CD8-positive, alpha-beta memory T cell (primary cell): ENCODE measurements around the gene CD82. TPM values are rescaled to one million over a fixed set of nuclear protein-coding genes. Genes with fewer than 3 reads are reported as not detected.

ENCODE experiments used
- CTCF ChIA-PET: fragments of 350-600 bp; sonication (Branson Sonifier 250); formaldehyde crosslinking; loops from one replicate; lab custom pipeline; 2021; ENCODE audit warnings: antibody characterized with exemption; lab: Charles Lee
- POLR2A ChIA-PET: fragments of 350-600 bp; sonication (Branson Sonifier 250); formaldehyde crosslinking; loops from one replicate; lab custom pipeline; 2021; ENCODE audit warnings: antibody characterized with exemption; lab: Charles Lee
- DNase-seq, 5 donors: peaks; one replicate each; pipeline versions ENCODE4 v3.0.0 to v3.0.0-alpha.2; 2020 to 2022; ENCODE audit warnings: mixed read lengths in 1 of 5
- H3K27ac ChIP-seq: one replicate; pipeline ENCODE4 v1.7.0; 2013; ENCODE audit warnings: low read depth, mild to moderate bottlenecking, low read length, moderate library complexity
- H3K27me3 ChIP-seq: 2 replicates; pipeline ENCODE4 v1.7.0; 2013; ENCODE audit warnings: low read length, mild to moderate bottlenecking; ENCODE audit not compliant: insufficient read depth, poor library complexity, severe bottlenecking
- H3K36me3 ChIP-seq: 2 replicates; pipeline ENCODE4 v1.7.0; 2013; ENCODE audit warnings: mild to moderate bottlenecking, low read length, moderate library complexity; ENCODE audit not compliant: insufficient read depth
- H3K4me1 ChIP-seq: 2 replicates; pipeline ENCODE4 v1.7.0; 2013; ENCODE audit warnings: mild to moderate bottlenecking, low read length, moderate library complexity; ENCODE audit not compliant: insufficient read depth
- H3K4me3 ChIP-seq: 2 replicates; pipeline ENCODE4 v1.7.0; 2013; ENCODE audit warnings: mild to moderate bottlenecking, low read length
- H3K9me3 ChIP-seq: 2 replicates; pipeline ENCODE4 v1.7.0; 2013; ENCODE audit warnings: mild to moderate bottlenecking, low read length
- H3K27ac Mint-ChIP-seq, 8 donors: one replicate each; pipeline ENCODE4 v1.8.0; 2020 to 2021; ENCODE audit warnings: mixed read lengths in 8 of 8, mild to moderate bottlenecking in 6 of 8, inconsistent platforms in 3 of 8, moderate library complexity in 3 of 8
- H3K27me3 Mint-ChIP-seq, 2 donors: one replicate each; pipeline ENCODE4 v1.8.0; 2020 to 2021; ENCODE audit warnings: mixed read lengths in 2 of 2, mild to moderate bottlenecking in 1 of 2, moderate library complexity in 1 of 2
- H3K36me3 Mint-ChIP-seq, 3 donors: one replicate each; pipeline ENCODE4 v1.8.0; 2020 to 2021; ENCODE audit warnings: mixed read lengths in 3 of 3, inconsistent platforms in 1 of 3, mild to moderate bottlenecking in 1 of 3
- H3K4me1 Mint-ChIP-seq, 3 donors: one replicate each; pipeline ENCODE4 v1.8.0; 2020 to 2021; ENCODE audit warnings: mixed read lengths in 3 of 3, inconsistent platforms in 1 of 3, mild to moderate bottlenecking in 1 of 3
- H3K4me3 Mint-ChIP-seq, 7 donors: one replicate each; pipeline ENCODE4 v1.8.0; 2020 to 2021; ENCODE audit warnings: mixed read lengths in 7 of 7, mild to moderate bottlenecking in 6 of 7, moderate library complexity in 4 of 7, inconsistent platforms in 2 of 7
- H3K9me3 Mint-ChIP-seq, 5 donors: one replicate each; pipeline ENCODE4 v1.8.0; 2020 to 2022; ENCODE audit warnings: mixed read lengths in 5 of 5, mild to moderate bottlenecking in 3 of 5, moderate library complexity in 2 of 5, inconsistent platforms in 1 of 5
- polyA plus RNA-seq: library from polyadenylated mRNA; unstranded; fragments of 300-500 nt; fragmentation: Illumina TruSeq; gene quantifications from one replicate; pipeline ENCODE4 v1.2.3, GENCODE V29; 2021
- total RNA-seq, 2 experiments: library from RNA; stranded (reverse); gene quantifications; one replicate each; pipeline ENCODE4 v1.2.3, GENCODE V29; 2021

Gene CD82, protein sequence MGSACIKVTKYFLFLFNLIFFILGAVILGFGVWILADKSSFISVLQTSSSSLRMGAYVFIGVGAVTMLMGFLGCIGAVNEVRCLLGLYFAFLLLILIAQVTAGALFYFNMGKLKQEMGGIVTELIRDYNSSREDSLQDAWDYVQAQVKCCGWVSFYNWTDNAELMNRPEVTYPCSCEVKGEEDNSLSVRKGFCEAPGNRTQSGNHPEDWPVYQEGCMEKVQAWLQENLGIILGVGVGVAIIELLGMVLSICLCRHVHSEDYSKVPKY
- total RNA-seq, result 100 to 1,000 TPM; 356 to 388 TPM
- polyA plus RNA-seq, result 131 TPM

- peaks cover 49 to 62% (median 53%) of the 10 kb centered on the region in 3 donors for H3K4me1 Mint-ChIP-seq
- POLR2A ChIA-PET, result interaction anchor here (0.6 to 1.5 kb wide), 2 partner anchors 47 to 114 kb away, joined by 5 to 13 read pairs; no protein-coding TSS in a partner anchor
These were observed at the start of gene CD82 for GRCh38 chr11:44565211-44565952. TSS of gene CD82 (plus strand) at chr11:44565663. CDS start at chr11:44594663, 29,000 bp downstream.

GRCh38 chr11:44516688-44517507 is 48.6 kb upstream of the CD82 start:
- peaks cover 2 to 32% of the 10 kb centered on the region in 2 donors for H3K27me3 Mint-ChIP-seq
- Histone ChIP-seq H3K36me3 (no peaks in the 10 kb centered on the region), H3K4me1 (no peaks in the 10 kb centered on the region), H3K9me3 (no peaks in the 10 kb centered on the region), H3K4me3 (no peak overlapping the region), H3K27me3 (no peaks in the 10 kb centered on the region), H3K27ac (no peak overlapping the region)
- ChIA-PET POLR2A (no interaction called here), CTCF (no interaction called here)
- H3K27ac Mint-ChIP-seq, result no peak overlapping the region
- H3K9me3 Mint-ChIP-seq, result no peaks in the 10 kb centered on the region
- no peak overlapping the region for H3K4me3 Mint-ChIP-seq
- no peaks in the 10 kb centered on the region for H3K36me3 Mint-ChIP-seq
- DNase-seq, result no peak
- no peaks in the 10 kb centered on the region for H3K4me1 Mint-ChIP-seq

More at GRCh38 chr11:44565211-44565952, at the start of gene CD82:
- H3K36me3 ChIP-seq, result no peaks in the 10 kb centered on the region
- H3K4me3 ChIP-seq, result peak within 1 kb of the TSS; percentile 98
- peak; percentile 91 to 97 (median 96) for DNase-seq
- Mint-ChIP-seq H3K36me3 (peaks cover 0 to 2% (median 0%) of the 10 kb centered on the region in 3 donors), H3K9me3 (no peaks in the 10 kb centered on the region), H3K27me3 (no peaks in the 10 kb centered on the region), H3K27ac (peak within 1 kb of the TSS; percentile 77 to 96 (median 91)), H3K4me3 (peak within 1 kb of the TSS; percentile 86 to 94 (median 90))
- H3K4me1 ChIP-seq, result peaks cover 54% of the 10 kb centered on the region
- no peaks in the 10 kb centered on the region for H3K27me3 ChIP-seq
- CTCF ChIA-PET, result interaction anchor here (0.7 to 23.5 kb wide), 11 partner anchors 8 to 779 kb away, joined by 3 to 532 read pairs (median 3); no protein-coding TSS in a partner anchor
- peak within 1 kb of the TSS; percentile 54 for H3K27ac ChIP-seq
- H3K9me3 ChIP-seq, result no peaks in the 10 kb centered on the region

- peaks cover 5 to 37% of the 10 kb centered on the region in 2 donors for H3K27me3 Mint-ChIP-seq
- no peaks in the 10 kb centered on the region for H3K36me3 Mint-ChIP-seq
- CTCF ChIA-PET, result no interaction called here
- H3K4me3 Mint-ChIP-seq, result no peak overlapping the region
- Histone ChIP-seq H3K9me3 (no peaks in the 10 kb centered on the region), H3K27ac (no peak overlapping the region), H3K4me3 (no peak overlapping the region), H3K4me1 (no peaks in the 10 kb centered on the region), H3K36me3 (no peaks in the 10 kb centered on the region), H3K27me3 (no peaks in the 10 kb centered on the region)
- H3K27ac Mint-ChIP-seq, result no peak overlapping the region
- no peak for DNase-seq
- no peaks in the 10 kb centered on the region for H3K4me1 Mint-ChIP-seq
- POLR2A ChIA-PET, result no interaction called here
- H3K9me3 Mint-ChIP-seq, result no peaks in the 10 kb centered on the region
These were observed 47.9 kb upstream of the CD82 start for GRCh38 chr11:44517541-44517940.

- H3K4me3 Mint-ChIP-seq, result no peak overlapping the region
- no peaks in the 10 kb centered on the region for H3K4me1 ChIP-seq
- H3K4me3 ChIP-seq, result no peak overlapping the region
- ChIA-PET POLR2A (no interaction called here), CTCF (no interaction called here)
- H3K9me3 Mint-ChIP-seq, result no peaks in the 10 kb centered on the region
- DNase-seq, result no peak
- H3K27ac ChIP-seq, result no peak overlapping the region
- H3K36me3 ChIP-seq, result no peaks in the 10 kb centered on the region
- no peaks in the 10 kb centered on the region for H3K9me3 ChIP-seq
- no peak overlapping the region for H3K27ac Mint-ChIP-seq
- peaks cover 5 to 42% of the 10 kb centered on the region in 2 donors for H3K27me3 Mint-ChIP-seq
- peaks cover 0 to 2% (median 0%) of the 10 kb centered on the region in 3 donors for H3K4me1 Mint-ChIP-seq
- H3K27me3 ChIP-seq, result no peaks in the 10 kb centered on the region
- no peaks in the 10 kb centered on the region for H3K36me3 Mint-ChIP-seq
These were observed 46.4 kb upstream of the CD82 start for GRCh38 chr11:44518968-44519550.

GRCh38 chr11:44519989-44520737 is 45.3 kb upstream of the CD82 start:
- Histone ChIP-seq H3K4me1 (no peaks in the 10 kb centered on the region), H3K9me3 (no peaks in the 10 kb centered on the region), H3K4me3 (no peak overlapping the region), H3K27ac (no peak overlapping the region), H3K27me3 (no peaks in the 10 kb centered on the region), H3K36me3 (no peaks in the 10 kb centered on the region)
- ChIA-PET POLR2A (no interaction called here), CTCF (no interaction called here)
- Mint-ChIP-seq H3K27ac (no peak overlapping the region), H3K27me3 (peaks cover 3 to 42% of the 10 kb centered on the region in 2 donors), H3K9me3 (no peaks in the 10 kb centered on the region), H3K36me3 (no peaks in the 10 kb centered on the region), H3K4me1 (peaks cover 0 to 2% (median 0%) of the 10 kb centered on the region in 3 donors), H3K4me3 (no peak overlapping the region)
- no peak for DNase-seq

DNA sequence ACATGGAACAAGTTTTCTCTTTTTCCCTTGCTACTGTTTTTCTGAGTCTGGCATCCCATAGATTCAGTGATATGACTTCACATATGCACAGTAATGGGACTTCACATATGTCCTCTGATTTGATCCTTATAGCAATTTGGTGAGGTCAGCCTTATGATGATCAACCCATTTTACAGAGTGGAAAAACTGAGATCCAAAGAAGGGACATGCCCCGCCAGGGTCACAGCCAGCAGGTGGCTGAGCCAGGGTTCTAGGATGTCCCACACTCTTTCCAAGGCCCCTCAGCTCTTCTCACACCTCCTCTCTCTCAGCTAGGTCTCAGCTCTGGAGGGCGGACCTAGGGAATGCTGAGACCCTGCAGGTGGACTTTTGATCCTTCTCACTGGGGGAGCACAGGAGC is 44.3 kb upstream of the CD82 start:
- no peaks in the 10 kb centered on the region for H3K36me3 Mint-ChIP-seq
- ChIA-PET CTCF (no interaction called here), POLR2A (no interaction called here)
- H3K4me3 Mint-ChIP-seq, result no peak overlapping the region
- Histone ChIP-seq H3K4me3 (no peak overlapping the region), H3K4me1 (no peaks in the 10 kb centered on the region), H3K27me3 (no peaks in the 10 kb centered on the region), H3K27ac (no peak overlapping the region), H3K36me3 (no peaks in the 10 kb centered on the region), H3K9me3 (no peaks in the 10 kb centered on the region)
- H3K27ac Mint-ChIP-seq, result no peak overlapping the region
- peaks cover 0 to 2% (median 0%) of the 10 kb centered on the region in 3 donors for H3K4me1 Mint-ChIP-seq
- H3K9me3 Mint-ChIP-seq, result no peaks in the 10 kb centered on the region
- no peak for DNase-seq
- peaks cover 10 to 47% of the 10 kb centered on the region in 2 donors for H3K27me3 Mint-ChIP-seq

DNA sequence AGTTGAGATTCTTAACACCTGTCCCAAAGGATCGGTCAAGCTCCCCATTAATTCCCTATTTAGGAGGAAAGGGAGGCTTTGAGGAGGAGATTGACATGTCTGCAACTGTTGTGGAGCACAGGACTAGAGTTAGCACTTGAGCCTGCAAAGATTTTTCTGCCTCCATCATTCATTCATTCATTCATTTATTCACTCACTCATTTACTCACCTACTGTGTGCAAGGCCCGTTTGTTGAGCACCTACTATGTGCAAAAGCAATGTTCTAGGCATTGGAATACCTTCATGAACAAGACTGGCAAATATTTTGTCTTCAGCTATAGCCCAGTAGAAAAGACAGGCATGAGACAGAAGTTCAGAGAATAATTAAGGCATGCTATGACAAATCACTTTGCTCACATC is 43.2 kb upstream of the CD82 start:
- Mint-ChIP-seq H3K4me3 (no peak overlapping the region), H3K27me3 (peaks cover 13 to 47% of the 10 kb centered on the region in 2 donors), H3K9me3 (no peaks in the 10 kb centered on the region), H3K27ac (no peak overlapping the region), H3K4me1 (peaks cover 0 to 2% (median 0%) of the 10 kb centered on the region in 3 donors), H3K36me3 (no peaks in the 10 kb centered on the region)
- no peak overlapping the region for H3K27ac ChIP-seq
- ChIA-PET CTCF (interaction anchor here (1.1 to 1.7 kb wide), 2 partner anchors 10 to 17 kb away, joined by 3 to 4 read pairs; no protein-coding TSS in a partner anchor), POLR2A (no interaction called here)
- DNase-seq, result no peak
- no peaks in the 10 kb centered on the region for H3K36me3 ChIP-seq
- H3K4me1 ChIP-seq, result no peaks in the 10 kb centered on the region
- H3K9me3 ChIP-seq, result no peaks in the 10 kb centered on the region
- no peaks in the 10 kb centered on the region for H3K27me3 ChIP-seq
- H3K4me3 ChIP-seq, result no peak overlapping the region
